Mesenchymal stem cell (in vitro differentiated cells and primary cell): Measurements from ENCODE around the gene PPRC1.

ENCODE experiments used
- DNase-seq: peaks from one replicate; pipeline ENCODE4 v3.0.0-alpha.2; 2013
- H2AFZ ChIP-seq: one replicate; pipeline ENCODE4 v1.6.1; 2013; ENCODE audit warnings: low read depth, mild to moderate bottlenecking, control low read depth, inconsistent platforms, low read length, moderate library complexity
- H2AK5ac ChIP-seq: 2 replicates; pipeline ENCODE4 v1.6.1; 2013; ENCODE audit warnings: low read length, moderate library complexity, mild to moderate bottlenecking, inconsistent platforms; ENCODE audit not compliant: severe bottlenecking
- H2BK120ac ChIP-seq: one replicate; pipeline ENCODE4 v1.6.1; 2013; ENCODE audit warnings: low read depth, mild to moderate bottlenecking, inconsistent platforms, low read length, moderate library complexity
- H2BK12ac ChIP-seq, 2 experiments: one replicate each; pipeline ENCODE4 v1.6.1; 2013; ENCODE audit warnings: inconsistent platforms in 2 of 2, low read length in 2 of 2, mild to moderate bottlenecking in 2 of 2, moderate library complexity in 2 of 2, control low read depth in 1 of 2
- H2BK15ac ChIP-seq: one replicate; pipeline ENCODE4 v1.6.1; 2013; ENCODE audit warnings: mild to moderate bottlenecking, low read depth, inconsistent platforms; ENCODE audit not compliant: poor library complexity, severe bottlenecking
- H2BK5ac ChIP-seq: 2 replicates; pipeline ENCODE4 v1.6.1; 2013; ENCODE audit warnings: low read depth, mild to moderate bottlenecking, low read length, control low read depth, inconsistent platforms; ENCODE audit not compliant: poor library complexity, severe bottlenecking
- H3K14ac ChIP-seq, 2 experiments: one replicate each; pipeline ENCODE4 v1.6.1; 2013; ENCODE audit warnings: inconsistent platforms in 2 of 2, low read length in 2 of 2, control low read depth in 1 of 2, mild to moderate bottlenecking in 1 of 2, moderate library complexity in 1 of 2
- H3K18ac ChIP-seq, 2 experiments: one replicate each; pipeline ENCODE4 v1.6.1; 2013; ENCODE audit warnings: inconsistent platforms in 2 of 2, low read length in 2 of 2, control low read depth in 1 of 2, low read depth in 1 of 2, mild to moderate bottlenecking in 1 of 2
- H3K23ac ChIP-seq, 2 experiments: one replicate each; pipeline ENCODE4 v1.6.1; 2013; ENCODE audit warnings: inconsistent platforms in 2 of 2, low read length in 2 of 2, mild to moderate bottlenecking in 2 of 2, moderate library complexity in 2 of 2, control low read depth in 1 of 2
- H3K27ac ChIP-seq: 2 replicates; pipeline ENCODE4 v1.5.1; 2013; ENCODE audit warnings: mild to moderate bottlenecking, moderate library complexity, low read length, control low read depth, inconsistent platforms; ENCODE audit not compliant: poor library complexity, severe bottlenecking
- H3K27me3 ChIP-seq, 2 experiments: 2 replicates each; pipeline versions ENCODE4 v1.6.1 to v1.7.0; 2013; ENCODE audit warnings: low read length in 2 of 2, mild to moderate bottlenecking in 2 of 2, moderate library complexity in 2 of 2, control low read depth in 1 of 2, inconsistent platforms in 1 of 2; ENCODE audit not compliant: control insufficient read depth in 1 of 2, insufficient read depth in 1 of 2
- H3K36me3 ChIP-seq, 2 experiments: 2 replicates each; pipeline versions ENCODE4 v1.6.1 to v1.7.0; 2013; ENCODE audit warnings: low read length in 2 of 2, control low read depth in 1 of 2, inconsistent platforms in 1 of 2, low read depth in 1 of 2, mild to moderate bottlenecking in 1 of 2; ENCODE audit not compliant: insufficient read depth in 2 of 2, control insufficient read depth in 1 of 2
- H3K4ac ChIP-seq, 2 experiments: one replicate each; pipeline ENCODE4 v1.6.1; 2013; ENCODE audit warnings: inconsistent platforms in 2 of 2, low read length in 2 of 2, mild to moderate bottlenecking in 2 of 2, moderate library complexity in 2 of 2, control low read depth in 1 of 2, low read depth in 1 of 2
- H3K4me1 ChIP-seq: 2 replicates; pipeline ENCODE4 v1.6.1; 2013; ENCODE audit warnings: low read depth, low read length, control low read depth; ENCODE audit not compliant: control insufficient read depth, insufficient read depth
- H3K4me2 ChIP-seq: 2 replicates; pipeline ENCODE4 v1.6.1; 2013; ENCODE audit warnings: low read length, mild to moderate bottlenecking, inconsistent platforms; ENCODE audit not compliant: poor library complexity, severe bottlenecking
- H3K4me3 ChIP-seq, 2 experiments: 2 replicates each; pipeline versions ENCODE4 v1.5.1 to v1.7.0; 2013; ENCODE audit warnings: low read length in 2 of 2, mild to moderate bottlenecking in 2 of 2, control low read depth in 1 of 2, low read depth in 1 of 2; ENCODE audit not compliant: insufficient read depth in 1 of 2
- H3K79me1 ChIP-seq: replicated peaks from 2 replicates; pipeline ENCODE4 v1.6.1; 2013; ENCODE audit warnings: mild to moderate bottlenecking, control low read depth, low read length, inconsistent platforms; ENCODE audit not compliant: poor library complexity, severe bottlenecking
- H3K9ac ChIP-seq: 2 replicates; pipeline ENCODE4 v1.7.0; 2013; ENCODE audit warnings: mild to moderate bottlenecking, low read length, moderate library complexity
- H3K9me3 ChIP-seq: 2 replicates; pipeline ENCODE4 v1.7.0; 2013; ENCODE audit warnings: mild to moderate bottlenecking, low read length; ENCODE audit not compliant: control insufficient read depth
- H4K8ac ChIP-seq: one replicate; pipeline ENCODE4 v1.6.1; 2013; ENCODE audit warnings: inconsistent platforms, mild to moderate bottlenecking, low read length, moderate library complexity
- H4K91ac ChIP-seq: one replicate; pipeline ENCODE4 v1.6.1; 2013; ENCODE audit warnings: mild to moderate bottlenecking, low read length, inconsistent platforms
- WGBS: methylation state at CpG from one replicate; pipeline ENCODE4 v1.1.7; 2013; ENCODE audit warnings: mixed read lengths; 5-methylcytosine and 5-hydroxymethylcytosine counted together

PPRC1 gene

DNA sequence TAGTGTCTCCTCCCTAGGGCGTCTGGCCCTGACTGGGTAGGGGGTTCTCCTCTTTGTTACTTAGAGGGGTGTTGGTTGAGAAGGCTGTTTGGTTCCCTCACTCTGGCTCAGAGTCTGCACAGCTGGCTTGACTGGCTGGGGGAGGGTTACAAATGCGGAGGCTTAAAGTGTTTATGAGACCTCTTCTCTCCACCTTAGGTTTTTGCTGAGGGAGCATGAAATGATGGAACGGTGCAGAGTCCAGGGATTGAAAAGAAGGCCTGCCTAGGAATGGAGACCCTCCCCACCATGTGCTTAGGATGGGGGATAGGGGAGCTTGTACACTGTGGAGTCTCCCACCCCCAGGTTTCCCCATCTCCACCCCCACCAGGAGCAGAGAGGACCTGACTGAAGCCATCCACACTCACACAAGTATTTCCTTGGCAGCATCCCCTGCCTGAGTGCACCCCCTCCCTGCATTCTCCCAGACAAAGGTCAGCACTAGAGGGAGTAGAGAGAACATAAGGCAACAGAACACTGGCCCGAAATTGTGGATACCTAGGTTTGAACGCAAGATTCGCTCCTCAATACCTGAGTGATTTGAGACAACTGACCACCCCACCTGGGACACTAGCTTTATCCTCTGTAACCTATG is 11.0 kb upstream of the PPRC1 start:
- Histone ChIP-seq H4K8ac (peak overlapping the region; percentile 47), H3K4me2 (peak overlapping the region; percentile 95), H2AFZ (no peak overlapping the region), H3K27me3 (no peaks in the 10 kb centered on the region), H2BK12ac (peak overlapping the region; percentile 49 to 90), H2BK15ac (peak overlapping the region; percentile 39), H2BK120ac (peak overlapping the region; percentile 86), H3K79me1 (no peaks in the 10 kb centered on the region), H3K27ac (peak overlapping the region; percentile 97), H3K9me3 (no peaks in the 10 kb centered on the region), H3K23ac (peak overlapping the region in 1 of 2 experiments; percentile 32), H3K9ac (peak overlapping the region; percentile 95), H3K14ac (peak overlapping the region in 1 of 2 experiments; percentile 26), H2AK5ac (peak overlapping the region; percentile 86), H2BK5ac (peak overlapping the region; percentile 49), H3K4ac (peak overlapping the region; percentile 73 to 92), H3K4me1 (peaks cover 30% of the 10 kb centered on the region), H3K4me3 (peak overlapping the region in 1 of 2 experiments; percentile 88), H4K91ac (peak overlapping the region; percentile 99), H3K36me3 (no peaks in the 10 kb centered on the region), H3K18ac (peak overlapping the region; percentile 23 to 79)
- peak; percentile 80 for DNase-seq
- 32% methylated on average over 5 of the region's 6 CpGs for WGBS

DNA sequence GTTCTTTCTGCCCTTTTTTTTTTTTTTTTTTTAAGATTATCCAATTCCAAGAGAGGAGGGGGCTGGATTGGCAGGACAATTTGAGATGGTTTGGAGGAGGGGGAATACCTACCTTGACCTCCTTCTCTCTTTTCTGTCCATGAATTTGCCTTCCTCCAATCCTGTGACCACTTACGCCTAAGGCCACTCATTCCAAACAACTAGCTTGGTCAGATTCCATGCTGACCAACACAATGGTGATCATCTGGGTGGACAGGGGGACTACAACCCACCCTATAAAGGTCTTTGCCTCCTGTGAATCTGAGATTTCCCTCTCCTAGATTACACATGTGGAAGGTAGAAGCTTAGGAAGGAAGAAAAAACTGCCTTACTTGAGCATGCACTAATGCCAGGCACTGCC is 10.4 kb upstream of the PPRC1 start:
- Histone ChIP-seq H2AFZ (no peak overlapping the region), H4K8ac (no peak overlapping the region), H4K91ac (peak overlapping the region; percentile 72), H3K18ac (peak overlapping the region; percentile 30 to 31), H3K27me3 (no peaks in the 10 kb centered on the region), H3K36me3 (no peaks in the 10 kb centered on the region), H2BK5ac (no peak overlapping the region), H2BK120ac (peak overlapping the region; percentile 86), H3K14ac (peak overlapping the region in 1 of 2 experiments; percentile 18), H3K79me1 (no peaks in the 10 kb centered on the region), H3K27ac (peak overlapping the region; percentile 97), H3K4ac (peak overlapping the region in 1 of 2 experiments; percentile 92), H3K4me2 (no peak overlapping the region), H3K4me3 (no peak overlapping the region), H3K9ac (no peak overlapping the region), H3K9me3 (no peaks in the 10 kb centered on the region), H2AK5ac (peak overlapping the region; percentile 41), H2BK12ac (peak overlapping the region; percentile 50 to 98), H3K23ac (no peak overlapping the region), H3K4me1 (peaks cover 28% of the 10 kb centered on the region), H2BK15ac (no peak overlapping the region)
- 100% methylated on average over 1 of the region's 1 CpG for WGBS
- no peak for DNase-seq

DNA sequence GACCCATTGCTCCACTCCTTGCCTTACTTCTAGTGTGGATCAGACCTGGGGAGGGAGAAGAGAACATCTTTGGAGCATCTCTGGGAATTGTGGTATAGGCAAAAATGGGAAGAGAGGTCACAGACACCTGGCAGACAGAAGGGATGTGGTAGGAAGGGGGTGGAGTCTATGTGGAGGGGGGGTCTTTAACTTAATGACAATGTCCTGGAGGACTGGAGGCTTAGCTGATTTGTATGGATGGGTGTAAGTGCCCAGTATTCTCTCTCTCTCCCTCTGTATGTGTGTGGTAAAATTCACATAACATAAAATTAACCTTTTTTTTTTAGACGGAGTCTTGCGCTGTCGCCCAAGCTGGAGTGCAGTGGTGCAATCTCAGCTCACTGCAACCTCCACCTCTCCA is 9.6 kb upstream of the PPRC1 start:
- Histone ChIP-seq H3K9ac (no peak overlapping the region), H3K4me3 (no peak overlapping the region), H2BK120ac (no peak overlapping the region), H3K23ac (no peak overlapping the region), H3K4me2 (no peak overlapping the region), H4K91ac (peak overlapping the region; percentile 40), H3K27ac (no peak overlapping the region), H3K14ac (no peak overlapping the region), H3K18ac (peak overlapping the region in 1 of 2 experiments; percentile 28), H3K79me1 (no peaks in the 10 kb centered on the region), H2BK12ac (peak overlapping the region in 1 of 2 experiments; percentile 73), H3K4me1 (peaks cover 25% of the 10 kb centered on the region), H2AFZ (no peak overlapping the region), H4K8ac (no peak overlapping the region), H3K27me3 (no peaks in the 10 kb centered on the region), H2AK5ac (peak overlapping the region; percentile 83), H3K9me3 (no peaks in the 10 kb centered on the region), H3K36me3 (no peaks in the 10 kb centered on the region), H2BK15ac (no peak overlapping the region), H2BK5ac (no peak overlapping the region), H3K4ac (peak overlapping the region in 1 of 2 experiments; percentile 44)
- DNase-seq = no peak
- 96% methylated on average over 3 of the region's 3 CpGs for WGBS

DNA sequence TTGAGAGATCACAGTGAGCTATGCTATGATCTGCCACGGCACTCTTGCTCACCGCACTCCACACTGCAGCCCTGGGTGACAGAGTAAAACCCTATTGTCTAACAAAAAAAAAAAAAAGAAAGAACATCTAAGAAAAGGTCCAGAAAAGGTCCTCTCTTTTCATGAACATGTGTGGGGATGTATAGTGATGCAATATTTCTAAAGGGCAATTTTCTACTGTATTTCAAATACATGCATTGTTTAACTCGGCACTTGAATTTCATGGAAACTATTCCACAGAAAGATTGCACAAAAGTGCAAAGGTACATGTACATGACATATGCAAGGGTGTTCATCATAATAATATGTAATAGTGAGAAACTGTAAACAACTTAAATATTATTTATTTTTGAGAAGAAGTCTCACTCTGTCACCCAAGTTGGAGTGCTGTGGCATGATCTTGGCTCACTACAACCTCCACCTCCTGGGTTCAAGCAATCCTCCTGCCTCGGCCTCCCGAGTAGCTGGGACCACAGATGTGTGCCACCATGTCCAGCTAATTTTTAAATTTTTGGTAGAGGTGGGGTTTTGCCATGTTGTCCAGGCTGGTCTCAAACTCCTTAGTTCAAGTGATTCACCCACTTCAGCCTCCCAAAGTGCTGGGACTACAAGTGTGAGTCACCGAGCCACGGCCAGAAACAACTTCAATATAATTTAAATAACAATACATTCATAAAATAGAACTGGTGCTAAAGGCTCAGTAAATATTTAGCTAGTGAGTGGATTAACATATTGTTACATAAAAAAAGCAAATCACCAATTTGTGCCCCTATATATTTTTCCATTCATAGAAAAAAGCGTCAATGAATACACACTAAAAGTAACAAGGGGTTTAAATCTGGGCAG is 1.3 kb upstream of the PPRC1 start:
- H2BK15ac ChIP-seq = no peak overlapping the region
- no peak overlapping the region for H4K8ac ChIP-seq
- no peak overlapping the region for H3K27ac ChIP-seq
- no peaks in the 10 kb centered on the region for H3K9me3 ChIP-seq
- H2BK5ac ChIP-seq = no peak overlapping the region
- no peaks in the 10 kb centered on the region for H3K36me3 ChIP-seq
- peak; percentile 51 for DNase-seq
- H2AFZ ChIP-seq = no peak overlapping the region
- no peak overlapping the region for H2BK120ac ChIP-seq
- H3K4me3 ChIP-seq = peak overlapping the region in 1 of 2 experiments; percentile 98
- H3K4me1 ChIP-seq = peaks cover 13% of the 10 kb centered on the region
- no peaks in the 10 kb centered on the region for H3K27me3 ChIP-seq
- H3K79me1 ChIP-seq = no peaks in the 10 kb centered on the region
- H3K23ac ChIP-seq = no peak overlapping the region
- WGBS = 80% methylated on average over 2 of the region's 8 CpGs
- H3K4me2 ChIP-seq = no peak overlapping the region
- no peak overlapping the region for H3K14ac ChIP-seq
- peak overlapping the region; percentile 97 for H3K9ac ChIP-seq
- H2AK5ac ChIP-seq = no peak overlapping the region
- no peak overlapping the region for H3K18ac ChIP-seq
- H3K4ac ChIP-seq = no peak overlapping the region
- no peak overlapping the region for H2BK12ac ChIP-seq
- H4K91ac ChIP-seq = no peak overlapping the region
